HL-60 (cell line): ENCODE measurements around the gene MAPKAPK5.

Experiments used
- CTCF ChIP-seq: IDR thresholded peaks from one replicate; pipeline ENCODE4 v1.5.1; 2011; ENCODE audit warnings: low read length, control low read depth, inconsistent platforms; ENCODE audit not compliant: insufficient read depth
- POLR2AphosphoS5 ChIP-seq: IDR thresholded peaks from 2 replicates; pipeline ENCODE4 v1.6.1; 2012; ENCODE audit warnings: low read depth
- REST ChIP-seq: IDR thresholded peaks from 2 replicates; pipeline ENCODE4 v1.6.1; 2012; ENCODE audit warnings: low read depth; ENCODE audit not compliant: insufficient replicate concordance

GRCh38 chr12:111819191-111820158 lies 22.6 kb upstream of the MAPKAPK5 start:
- no peak for TF ChIP-seq CTCF
- no peak for TF ChIP-seq POLR2AphosphoS5
- no peak for TF ChIP-seq REST
